Neural cell (in vitro differentiated cells): ENCODE results near the gene LY6G6F. TPM values are rescaled to one million over a fixed set of nuclear protein-coding genes. Genes with fewer than 3 reads are reported as not detected.

Experiments
- H2AFZ ChIP-seq: fragments of 200-600, 300-800 bp; sonication (generic), shearing (Covaris generic); 2 replicates; pipeline ENCODE4 v1.6.0; 2014; ENCODE audit warnings: low read depth, mild to moderate bottlenecking, antibody characterized with exemption, low read length, moderate library complexity
- H3F3A ChIP-seq: fragments of 200-600 bp; shearing (Covaris generic); 2 replicates; pipeline ENCODE4 v1.6.1; 2016; ENCODE audit warnings: mild to moderate bottlenecking, moderate library complexity, mixed read lengths, antibody characterized with exemption, low read length; ENCODE audit not compliant: insufficient read depth, poor library complexity, severe bottlenecking
- H3K27ac ChIP-seq: fragments of 200-600, 300-800 bp; sonication (generic), shearing (Covaris generic); 2 replicates; pipeline ENCODE4 v1.5.1; 2014; ENCODE audit warnings: mild to moderate bottlenecking, low read length, moderate library complexity
- H3K27me3 ChIP-seq: fragments of 300-800, 200-600 bp; sonication (generic), shearing (Covaris generic); 2 replicates; pipeline ENCODE4 v1.6.0; 2014; ENCODE audit warnings: mild to moderate bottlenecking, low read depth, low read length, moderate library complexity; ENCODE audit not compliant: insufficient read depth
- H3K36me3 ChIP-seq: fragments of 300-800, 200-600 bp; sonication (generic), shearing (Covaris generic); 2 replicates; pipeline ENCODE4 v1.5.1; 2014; ENCODE audit warnings: mild to moderate bottlenecking, antibody characterized with exemption, low read length, moderate library complexity; ENCODE audit not compliant: insufficient read depth
- H3K4me2 ChIP-seq: fragments of 300-800, 200-600 bp; sonication (generic), shearing (Covaris generic); 2 replicates; pipeline ENCODE4 v1.6.0; 2014; ENCODE audit warnings: mild to moderate bottlenecking, low read length
- H3K4me3 ChIP-seq: fragments of 300-800, 200-600 bp; sonication (generic), shearing (Covaris generic); 2 replicates; pipeline ENCODE4 v1.5.1; 2014; ENCODE audit warnings: mild to moderate bottlenecking, low read length, moderate library complexity
- H3K79me2 ChIP-seq: fragments of 200-600 bp; shearing (Covaris generic); replicated peaks from 2 replicates; pipeline ENCODE4 v1.6.0; 2014; ENCODE audit warnings: mild to moderate bottlenecking, low read length, moderate library complexity; ENCODE audit not compliant: insufficient read depth
- H3K9ac ChIP-seq: fragments of 300-800, 200-600 bp; sonication (generic), shearing (Covaris generic); 2 replicates; pipeline ENCODE4 v1.6.1; 2016; ENCODE audit warnings: mild to moderate bottlenecking, low read length, mixed read lengths
- H3K9me2 ChIP-seq: fragments of 200-600 bp; shearing (Covaris generic); 2 replicates; pipeline ENCODE4 v1.6.1; 2016; ENCODE audit warnings: mild to moderate bottlenecking, low read length, mixed read lengths; ENCODE audit not compliant: insufficient read depth
- H3K9me3 ChIP-seq: fragments of 200-600, 300-800 bp; sonication (generic), shearing (Covaris generic); 2 replicates; pipeline ENCODE4 v1.6.1; 2016; ENCODE audit warnings: mild to moderate bottlenecking, mixed run types, low read length, moderate library complexity, mixed read lengths
- H4K20me1 ChIP-seq: fragments of 200-600 bp; shearing (Covaris generic); 2 replicates; pipeline ENCODE4 v1.6.1; 2016; ENCODE audit warnings: mild to moderate bottlenecking, mixed run types; ENCODE audit not compliant: insufficient read depth
- EP300 ChIP-seq: fragments of 450-650 bp; conservative IDR thresholded peaks from 2 replicates; pipeline ENCODE4 v1.6.1; 2014; ENCODE audit warnings: antibody characterized with exemption, mild to moderate bottlenecking, moderate library complexity; ENCODE audit not compliant: poor library complexity, severe bottlenecking
- EZH2 ChIP-seq: fragments of 200-600, 300-800 bp; shearing (Covaris generic), sonication (generic); IDR thresholded peaks from 2 replicates; pipeline ENCODE4 v1.6.1; 2014; ENCODE audit warnings: antibody characterized with exemption, low read length, borderline replicate concordance, mild to moderate bottlenecking; ENCODE audit not compliant: insufficient read depth, poor library complexity, severe bottlenecking
- MXI1 ChIP-seq: fragments of 450-650 bp; conservative IDR thresholded peaks from 2 replicates; pipeline ENCODE4 v1.6.1; 2014; ENCODE audit warnings: antibody characterized with exemption, mild to moderate bottlenecking; ENCODE audit not compliant: poor library complexity, severe bottlenecking
- POLR2AphosphoS5 ChIP-seq: IDR thresholded peaks from 2 replicates; pipeline ENCODE4 v1.6.1; 2012
- RAD21 ChIP-seq: fragments of 450-650 bp; conservative IDR thresholded peaks from 2 replicates; pipeline ENCODE4 v1.6.1; 2014; ENCODE audit warnings: antibody characterized with exemption, mild to moderate bottlenecking, moderate library complexity
- REST ChIP-seq: IDR thresholded peaks from 2 replicates; pipeline ENCODE4 v1.6.1; 2012; ENCODE audit warnings: borderline replicate concordance
- SMC3 ChIP-seq: fragments of 450-650 bp; conservative IDR thresholded peaks from 2 replicates; pipeline ENCODE4 v1.6.1; 2014; ENCODE audit warnings: antibody characterized with exemption, mild to moderate bottlenecking, moderate library complexity; ENCODE audit not compliant: poor library complexity
- TAF1 ChIP-seq: IDR thresholded peaks from 2 replicates; pipeline ENCODE4 v1.6.1; 2012; ENCODE audit warnings: low read depth
- polyA plus RNA-seq: library from polyadenylated mRNA; depleted of rRNA; stranded (reverse); fragments of >200 nt; gene quantifications from 2 replicates; pipeline ENCODE4 v1.2.3, GENCODE V29; 2014
- TF ChIP-seq, protein P1 (sequence below): fragments of 450-650 bp; IDR thresholded peaks from 2 replicates; pipeline ENCODE4 v1.5.1; 2014; ENCODE audit warnings: antibody characterized with exemption, mild to moderate bottlenecking, moderate library complexity; ENCODE audit not compliant: poor library complexity, severe bottlenecking

LY6G6F gene
- polyA plus RNA-seq, 1 donor from 2014 or later = not detected

- H3F3A ChIP-seq = no peaks in the 10 kb centered on the region
- peak overlapping the region; percentile 96 for H3K9ac ChIP-seq
- peak overlapping the region; percentile 76 for H3K27ac ChIP-seq
- peak overlapping the region; percentile 92 for H3K4me2 ChIP-seq
- peaks cover 24% of the 10 kb centered on the region for H3K79me2 ChIP-seq
- no peaks in the 10 kb centered on the region for H3K27me3 ChIP-seq
- H3K9me3 ChIP-seq = no peaks in the 10 kb centered on the region
- no peaks in the 10 kb centered on the region for H3K9me2 ChIP-seq
- H3K4me3 ChIP-seq = peak overlapping the region; percentile 92
- peak overlapping the region; percentile 97 for H2AFZ ChIP-seq
- no peaks in the 10 kb centered on the region for H3K36me3 ChIP-seq
- no peaks in the 10 kb centered on the region for H4K20me1 ChIP-seq
- TF ChIP-seq POLR2AphosphoS5 (no peak), TAF1 (no peak), SMC3 (peak; percentile 80), MXI1 (peak; percentile 52), EP300 (peak; percentile 15), RAD21 (peak; percentile 84), REST (peak; percentile 0), EZH2 (no peak)
- TF ChIP-seq, protein P1, sequence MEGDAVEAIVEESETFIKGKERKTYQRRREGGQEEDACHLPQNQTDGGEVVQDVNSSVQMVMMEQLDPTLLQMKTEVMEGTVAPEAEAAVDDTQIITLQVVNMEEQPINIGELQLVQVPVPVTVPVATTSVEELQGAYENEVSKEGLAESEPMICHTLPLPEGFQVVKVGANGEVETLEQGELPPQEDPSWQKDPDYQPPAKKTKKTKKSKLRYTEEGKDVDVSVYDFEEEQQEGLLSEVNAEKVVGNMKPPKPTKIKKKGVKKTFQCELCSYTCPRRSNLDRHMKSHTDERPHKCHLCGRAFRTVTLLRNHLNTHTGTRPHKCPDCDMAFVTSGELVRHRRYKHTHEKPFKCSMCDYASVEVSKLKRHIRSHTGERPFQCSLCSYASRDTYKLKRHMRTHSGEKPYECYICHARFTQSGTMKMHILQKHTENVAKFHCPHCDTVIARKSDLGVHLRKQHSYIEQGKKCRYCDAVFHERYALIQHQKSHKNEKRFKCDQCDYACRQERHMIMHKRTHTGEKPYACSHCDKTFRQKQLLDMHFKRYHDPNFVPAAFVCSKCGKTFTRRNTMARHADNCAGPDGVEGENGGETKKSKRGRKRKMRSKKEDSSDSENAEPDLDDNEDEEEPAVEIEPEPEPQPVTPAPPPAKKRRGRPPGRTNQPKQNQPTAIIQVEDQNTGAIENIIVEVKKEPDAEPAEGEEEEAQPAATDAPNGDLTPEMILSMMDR = peak; percentile 95
Measured at GRCh38 chr6:31729515-31729978, 22.9 kb downstream of the LY6G6F start.

DNA sequence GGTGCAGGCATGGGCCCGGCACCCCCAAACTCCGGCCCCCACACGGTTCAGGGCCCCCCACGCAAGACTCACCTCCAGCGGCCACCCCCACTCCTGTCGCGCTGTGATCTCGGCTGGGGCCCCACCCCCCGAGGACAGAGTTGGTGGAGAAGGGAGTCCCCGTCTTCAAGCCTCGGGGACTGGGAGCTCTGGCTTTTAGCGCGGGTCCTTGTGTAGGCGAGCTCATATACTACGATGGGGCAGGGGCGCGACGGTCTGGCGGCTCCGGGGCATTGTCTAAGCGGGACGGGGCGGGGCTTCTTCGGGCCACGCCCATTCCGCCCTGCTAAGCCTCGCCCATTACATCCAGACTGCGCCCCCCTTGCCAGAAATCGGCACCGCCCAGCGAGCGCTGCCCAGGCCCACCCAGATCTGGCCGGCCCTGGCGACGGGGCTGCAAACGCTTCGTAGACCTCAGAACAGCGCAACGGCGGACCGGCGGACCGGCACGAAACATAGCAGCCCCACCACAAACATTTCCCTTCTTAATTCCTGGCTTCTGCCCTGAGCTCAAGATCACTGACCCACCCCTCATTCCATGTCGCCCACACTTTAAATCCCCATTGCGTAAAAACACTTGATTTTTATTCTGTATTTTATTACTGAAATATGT lies 23.4 kb downstream of the LY6G6F start:
- peak overlapping the region; percentile 96 for H3K9ac ChIP-seq
- peak overlapping the region; percentile 51 for H3K4me2 ChIP-seq
- no peaks in the 10 kb centered on the region for H3K27me3 ChIP-seq
- peaks cover 24% of the 10 kb centered on the region for H3K79me2 ChIP-seq
- no peaks in the 10 kb centered on the region for H3K36me3 ChIP-seq
- peak overlapping the region; percentile 92 for H3K4me3 ChIP-seq
- H3F3A ChIP-seq = no peaks in the 10 kb centered on the region
- H4K20me1 ChIP-seq = no peaks in the 10 kb centered on the region
- TF ChIP-seq, protein P1 = peak; percentile 42
- no peak for TF ChIP-seq EZH2
- peak; percentile 89 for TF ChIP-seq POLR2AphosphoS5
- peak; percentile 19 for TF ChIP-seq RAD21
- no peak for TF ChIP-seq TAF1
- peak; percentile 5 for TF ChIP-seq MXI1
- TF ChIP-seq EP300 = no peak
- H2AFZ ChIP-seq = peak overlapping the region; percentile 97
- no peaks in the 10 kb centered on the region for H3K9me2 ChIP-seq
- peak overlapping the region; percentile 76 for H3K27ac ChIP-seq
- H3K9me3 ChIP-seq = no peaks in the 10 kb centered on the region
